ENCODE data around the gene BLACAT1.

The BLACAT1 gene

DNA sequence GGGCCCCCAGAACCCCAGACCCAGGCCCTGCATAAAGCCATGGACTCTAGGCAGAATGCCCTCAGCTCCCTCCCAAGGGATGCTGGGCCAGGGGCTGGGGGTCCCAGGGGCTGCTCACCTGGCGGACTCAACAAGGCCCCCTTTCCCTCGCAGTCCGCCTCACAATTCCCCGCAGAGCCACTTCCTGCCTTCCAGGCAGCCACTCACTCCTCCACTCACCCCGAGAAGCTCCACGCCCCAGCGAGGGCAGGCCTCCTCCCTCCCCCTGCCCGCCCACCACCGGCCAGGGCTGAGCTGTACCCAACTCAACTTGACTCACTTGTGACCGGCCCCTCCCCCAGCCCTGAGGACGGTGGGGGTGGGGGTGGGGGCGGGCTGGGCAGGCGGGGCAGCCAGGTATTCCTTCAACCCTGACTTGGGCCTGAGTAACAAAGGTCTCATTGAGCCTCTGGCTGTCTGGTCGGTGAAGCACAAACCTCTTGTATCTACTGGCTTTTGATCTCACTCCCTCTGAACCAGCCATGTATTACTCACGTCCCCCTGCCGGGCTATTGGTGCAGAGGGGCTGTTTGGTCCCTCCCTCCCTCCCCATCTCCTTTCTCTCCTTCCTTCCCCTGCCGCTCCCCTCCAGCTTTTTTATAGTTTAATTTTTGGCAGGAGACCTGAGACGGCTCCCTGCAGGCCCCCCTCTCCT lies 5.9 kb downstream of the BLACAT1 start:
- no peak for TF ChIP-seq CTCF (IDR thresholded peaks at IDR 0.05; ENCODE audit: insufficient read depth, low read length, missing control alignments)
- POLR2A ChIA-PET: no interaction called here
- H3K4me3 ChIP-seq (ENCODE audit: low read depth, low read length): no peak overlapping the region; the same call in 1 of the 2 replicates
- DNase-seq (ENCODE audit: low read depth, low spot score): no peak
- CTCF ChIA-PET: interaction anchor here (0.9 to 3.8 kb wide), 6 partner anchors 9 to 38 kb away, joined by 3 to 22 read pairs (median 4); no protein-coding TSS in a partner anchor

- ChIA-PET CTCF (interaction anchor here (0.9 to 3.8 kb wide), 8 partner anchors 9 to 75 kb away, joined by 3 to 22 read pairs (median 4); no protein-coding TSS in a partner anchor), POLR2A (no interaction called here)
- no peak overlapping the region; the same call in 1 of the 2 replicates for H3K4me3 ChIP-seq (ENCODE audit: low read depth, low read length)
- TF ChIP-seq CTCF (IDR thresholded peaks at IDR 0.05; ENCODE audit: insufficient read depth, low read length, missing control alignments): no peak
- DNase-seq (ENCODE audit: low read depth, low spot score): no peak
Observed at GRCh38 chr1:205449254-205449749, 6.5 kb downstream of the BLACAT1 start.

DNA sequence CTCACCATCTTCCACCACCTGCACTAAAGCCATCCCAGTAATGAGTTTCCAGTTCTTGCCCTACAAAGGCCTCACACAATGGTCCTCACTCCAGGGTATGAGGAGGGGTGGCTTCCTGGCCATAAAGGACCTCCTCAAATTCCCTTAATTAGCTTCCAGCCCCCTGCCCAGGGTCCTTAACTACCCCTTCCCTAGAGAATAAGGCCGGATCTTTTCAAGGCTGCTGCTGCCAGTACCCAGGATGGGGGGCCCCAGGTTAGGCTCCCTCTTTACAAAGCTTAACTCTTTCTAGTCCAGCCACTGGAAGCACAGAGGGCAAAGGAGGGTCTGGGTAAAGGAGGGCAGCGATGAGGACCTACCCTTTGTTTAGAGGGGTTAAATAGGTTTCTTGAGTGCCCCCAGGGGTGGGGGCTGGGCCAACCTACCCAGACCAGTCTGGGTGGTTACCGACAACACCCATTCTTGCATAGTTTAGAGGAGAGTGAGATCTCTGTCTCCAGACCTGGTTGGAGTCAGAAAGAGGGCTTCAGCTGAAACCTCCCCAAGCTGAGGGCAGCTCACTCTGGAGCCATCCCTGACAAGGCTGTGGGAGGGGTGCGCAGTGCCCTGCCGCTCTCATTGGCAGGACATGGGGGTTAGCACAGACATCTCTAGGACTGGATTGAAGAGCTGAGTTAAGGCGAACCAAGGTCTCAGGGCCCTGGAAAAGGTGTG lies 7.1 kb downstream of the BLACAT1 start:
- ChIA-PET POLR2A (no interaction called here), CTCF (interaction anchor here (0.7 to 3.8 kb wide), 10 partner anchors 8 to 75 kb away, joined by 3 to 22 read pairs (median 4); no protein-coding TSS in a partner anchor)
- H3K4me3 ChIP-seq (ENCODE audit: low read depth, low read length): no peak overlapping the region
- DNase-seq (ENCODE audit: low read depth, low spot score): no peak
- TF ChIP-seq CTCF (IDR thresholded peaks at IDR 0.05; ENCODE audit: insufficient read depth, low read length, missing control alignments): no peak

GRCh38 chr1:205447457-205448341 lies 8.1 kb downstream of the BLACAT1 start:
- DNase-seq (ENCODE audit: low read depth, low spot score): no peak
- ChIA-PET POLR2A (no interaction called here), CTCF (interaction anchor here (0.7 to 3.8 kb wide), 9 partner anchors 9 to 93 kb away, joined by 3 to 22 read pairs (median 4); no protein-coding TSS in a partner anchor)
- no peak overlapping the region for H3K4me3 ChIP-seq (ENCODE audit: low read depth, low read length)
- TF ChIP-seq CTCF (IDR thresholded peaks at IDR 0.05; ENCODE audit: insufficient read depth, low read length, missing control alignments): no peak

GRCh38 chr1:205446828-205447227 lies 9.0 kb downstream of the BLACAT1 start:
- no peak for DNase-seq (ENCODE audit: low read depth, low spot score)
- no peak for TF ChIP-seq CTCF (IDR thresholded peaks at IDR 0.05; ENCODE audit: insufficient read depth, low read length, missing control alignments)
- H3K4me3 ChIP-seq (ENCODE audit: low read depth, low read length): no peak overlapping the region
- ChIA-PET POLR2A (no interaction called here), CTCF (interaction anchor here (0.9 to 2.0 kb wide), 2 partner anchors 19 to 93 kb away, joined by 3 to 7 read pairs; no protein-coding TSS in a partner anchor)

All from AG04449 (cell line).